Measurements from ENCODE around the gene RUNDC1.
A peak's percentile ranks its signal among the peaks of the same experiment; 100 is the strongest.
"Not testable (repeated sequence)": the region's sequence is repeated elsewhere in the genome, so short reads cannot be mapped to it uniquely, and the experiment has no call there.

Gene RUNDC1

DNA sequence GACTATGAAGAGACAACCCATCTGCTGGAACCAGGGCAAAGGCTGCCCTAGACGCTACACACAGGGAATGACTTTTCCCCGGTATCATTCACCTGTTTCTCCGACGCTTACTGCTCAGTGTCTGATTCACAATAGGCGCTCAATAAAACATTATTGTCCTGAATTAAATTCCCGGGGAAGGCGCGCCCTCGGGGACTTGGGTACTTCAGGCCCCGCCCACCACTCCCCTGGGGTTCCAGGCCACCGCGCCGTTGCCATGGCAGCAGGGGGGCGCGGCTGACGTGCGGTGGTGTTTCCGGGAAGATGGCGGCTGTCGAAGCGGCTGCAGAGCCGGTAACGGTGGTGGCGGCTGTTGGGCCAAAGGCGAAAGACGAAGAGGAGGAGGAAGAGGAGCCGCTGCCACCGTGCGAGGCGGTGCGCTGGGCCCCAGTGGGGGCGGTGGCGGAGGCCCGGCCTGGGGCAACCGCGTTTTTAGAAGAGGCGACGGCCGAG lies at the start of gene RUNDC1:
TSS of gene RUNDC1 (plus strand) at position 292 of the 492 bp plus-strand sequence. CDS start at position 304, 12 bp downstream.
- in situ Hi-C loops (cut with MboI; ENCODE audit: low pct_unique_long_range_greater_than_20kb, low sequenced_read_pairs), result no loop called here
- DNase-seq, result peak; percentile 90

DNA sequence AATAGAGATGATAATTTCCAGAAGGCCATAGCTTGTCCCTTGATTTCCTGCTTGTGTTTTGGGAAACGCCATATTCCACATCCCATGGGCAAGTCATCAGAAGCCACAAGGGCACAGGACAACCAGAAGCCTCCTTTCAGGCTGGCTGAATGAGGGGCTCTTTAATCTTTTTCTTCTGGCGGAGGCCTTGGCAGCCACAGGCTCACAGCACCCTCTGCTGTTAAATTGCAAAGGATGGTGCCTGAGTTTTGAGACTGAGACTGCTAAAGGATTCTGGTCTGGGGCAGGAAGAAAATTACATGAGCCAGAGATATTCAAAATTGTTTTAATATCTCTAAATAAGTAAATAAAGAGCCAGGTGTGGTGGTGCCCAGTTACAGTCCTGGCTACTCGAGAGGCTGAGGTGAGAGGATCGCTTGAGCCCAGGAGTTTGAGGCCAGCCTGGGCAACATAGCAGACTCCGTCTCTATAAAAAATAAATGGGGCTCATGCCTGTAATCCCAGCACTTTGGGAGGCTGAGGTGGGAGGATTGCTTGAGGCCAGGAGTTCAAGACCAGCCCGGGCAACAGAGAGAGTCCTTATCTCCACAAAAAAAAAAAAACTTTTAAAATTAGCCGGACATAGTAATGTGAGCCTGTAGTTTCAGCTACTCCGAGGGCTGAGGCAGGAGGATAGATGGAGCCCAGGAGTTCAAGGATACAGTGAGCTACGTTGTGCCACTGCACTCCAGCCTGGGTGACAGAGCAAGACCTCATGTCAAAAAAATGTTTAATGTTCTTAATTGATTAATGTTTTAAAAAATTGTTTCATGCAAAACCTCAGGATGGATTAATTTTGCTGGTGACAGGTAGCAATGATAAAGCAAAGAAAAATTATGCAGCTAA lies 42.4 kb upstream of the RUNDC1 start:
- DNase-seq, result peak; percentile 74
- in situ Hi-C loops (cut with MboI; ENCODE audit: low pct_unique_long_range_greater_than_20kb, low sequenced_read_pairs), result loop anchor here (25.0 kb wide), 2 partner anchors 101 to 351 kb away; partner anchors contain the start of genes AOC2, PSMC3IP and PSME3

DNA sequence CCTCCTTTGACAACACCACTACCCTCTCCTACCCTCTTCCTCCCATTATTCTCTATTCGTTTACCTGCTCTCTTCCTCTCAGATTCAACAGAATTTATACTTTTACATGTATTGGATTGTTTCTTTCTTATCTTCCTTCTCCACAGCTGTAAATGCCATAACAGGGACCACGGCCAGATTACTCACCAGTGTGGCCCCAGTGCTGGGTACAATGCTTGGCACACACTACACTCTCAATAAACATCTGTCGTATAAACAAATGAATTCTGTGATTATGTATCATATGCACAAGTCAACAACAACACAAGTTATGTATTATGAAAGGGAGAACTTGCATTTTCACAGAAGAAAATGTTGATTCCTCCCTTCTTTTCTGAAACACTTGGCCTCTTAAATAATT lies 36.2 kb upstream of the RUNDC1 start:
- in situ Hi-C loops (cut with MboI; ENCODE audit: low pct_unique_long_range_greater_than_20kb, low sequenced_read_pairs), result loop anchor here (25.0 kb wide), 2 partner anchors 107 to 357 kb away; partner anchors contain the start of genes AOC2, PSMC3IP and PSME3
- DNase-seq, result no peak

DNA sequence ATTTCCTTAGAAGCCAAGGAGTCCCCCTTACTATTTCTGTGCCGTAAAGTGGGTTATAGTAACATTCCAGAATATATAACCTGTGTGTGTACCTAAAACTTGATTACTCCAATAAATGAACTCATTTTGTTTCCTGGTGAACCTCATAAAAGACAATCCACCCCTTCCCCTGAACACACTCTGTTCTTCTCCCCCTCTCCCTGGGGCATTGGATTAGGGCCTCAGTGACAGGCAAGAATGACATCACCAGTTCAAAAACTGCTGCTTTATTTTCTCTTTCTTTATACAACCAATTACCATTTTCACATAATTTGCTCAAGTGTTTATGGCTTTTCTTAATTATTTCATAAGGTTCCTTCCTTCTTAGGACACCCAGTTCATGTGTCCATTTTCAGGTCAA lies 33.6 kb upstream of the RUNDC1 start:
- no peak for DNase-seq
- in situ Hi-C loops (cut with MboI; ENCODE audit: low pct_unique_long_range_greater_than_20kb, low sequenced_read_pairs), result loop anchor here (25.0 kb wide), 2 partner anchors 110 to 360 kb away; partner anchors contain the start of genes AOC2, PSMC3IP and PSME3

DNA sequence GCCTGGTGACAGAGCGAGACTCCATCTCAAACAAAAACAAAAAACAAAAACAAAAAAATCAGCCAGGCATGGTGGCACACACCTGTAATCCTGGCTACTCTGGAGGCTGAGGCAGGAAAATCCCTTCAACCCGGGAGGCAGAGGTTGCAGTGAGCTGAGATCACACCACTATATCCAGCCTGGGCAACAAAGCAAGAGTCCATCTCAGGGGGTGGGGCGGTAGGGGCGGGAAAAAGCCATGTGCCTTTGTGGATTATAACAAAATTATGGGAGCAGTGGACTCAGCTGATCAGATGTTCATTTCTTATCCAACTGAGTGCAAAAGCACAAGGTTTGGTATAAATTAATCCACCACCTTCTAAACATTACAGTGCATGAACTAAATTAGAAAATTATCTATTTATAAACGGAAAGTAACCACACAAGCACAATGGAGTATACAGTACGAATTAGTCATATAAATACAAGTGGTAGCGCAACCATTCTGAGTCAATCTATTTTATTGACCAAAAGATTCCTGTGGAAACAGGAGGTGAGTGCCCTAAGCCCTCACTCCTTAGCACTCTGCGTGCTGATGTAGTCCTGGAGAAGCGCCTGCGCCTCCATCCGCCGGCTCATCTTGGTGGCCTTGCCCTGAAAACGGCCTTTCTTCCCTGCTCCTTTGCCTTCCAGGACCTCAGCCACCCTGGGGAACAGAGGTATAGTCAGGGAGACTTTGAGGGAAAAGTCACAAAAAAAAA lies 30.2 kb upstream of the RUNDC1 start:
- in situ Hi-C loops (cut with MboI; ENCODE audit: low pct_unique_long_range_greater_than_20kb, low sequenced_read_pairs), result loop anchor here (10.0 kb wide), 1 partner anchor 65 kb away; no protein-coding TSS in a partner anchor
- no peak for DNase-seq

DNA sequence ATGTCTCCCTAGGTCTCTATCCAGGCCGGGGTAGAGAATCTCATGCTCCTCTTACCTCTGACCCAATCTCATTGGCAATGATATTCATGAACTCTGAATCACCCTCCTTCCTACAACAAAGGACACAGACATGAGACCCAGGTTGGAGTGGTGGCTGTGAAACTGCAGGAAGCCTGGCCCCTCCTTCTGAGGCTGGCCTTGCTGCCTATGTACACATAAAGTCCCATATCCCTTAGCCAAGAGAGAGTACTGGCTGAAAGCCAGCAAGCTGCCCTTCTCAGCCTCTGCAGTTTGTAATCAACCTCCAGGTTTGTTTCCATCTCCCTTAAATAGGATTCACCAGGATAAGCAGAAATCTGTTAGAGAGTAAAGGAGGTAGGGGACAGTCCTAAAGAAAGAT lies 26.7 kb upstream of the RUNDC1 start:
- no peak for DNase-seq
- in situ Hi-C loops (cut with MboI; ENCODE audit: low pct_unique_long_range_greater_than_20kb, low sequenced_read_pairs), result loop anchor here (10.0 kb wide), 1 partner anchor 61 kb away; no protein-coding TSS in a partner anchor

DNA sequence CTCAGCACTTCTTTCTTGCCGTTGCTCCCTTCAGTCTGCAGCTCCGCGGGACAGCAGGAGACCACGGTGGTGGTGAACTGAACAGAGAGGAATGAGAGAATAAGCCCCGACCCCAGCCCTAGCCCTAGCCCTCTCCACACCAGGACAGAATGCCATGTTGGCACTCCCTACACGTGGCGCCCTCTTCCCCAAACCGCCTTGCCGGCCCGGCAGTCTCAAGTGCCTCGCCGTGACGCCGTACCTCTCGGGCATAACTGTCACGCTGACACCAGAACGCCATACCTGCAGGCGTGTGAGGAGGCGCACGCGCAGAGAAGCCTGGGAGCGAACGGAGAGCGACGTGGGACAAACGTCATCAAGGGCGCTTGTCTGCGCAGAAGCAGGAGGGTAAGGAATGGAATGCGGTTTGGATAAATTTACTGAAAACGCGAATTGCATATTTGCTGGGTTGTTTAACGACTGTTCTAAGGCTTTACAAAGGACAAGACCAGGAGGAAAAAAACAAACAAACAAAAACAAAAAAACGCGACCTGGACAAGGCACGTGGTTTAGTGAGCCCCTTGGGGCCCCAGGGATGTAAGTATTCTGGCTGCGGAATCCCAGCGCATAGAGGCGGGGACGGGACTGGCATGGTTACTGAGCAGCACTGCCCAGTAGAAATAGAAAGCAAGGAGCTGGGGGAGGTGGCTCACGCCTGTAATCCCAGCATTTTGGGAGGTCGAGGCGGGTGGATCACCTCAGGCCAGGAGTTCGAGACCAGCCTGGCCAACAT lies 16.0 kb upstream of the RUNDC1 start, which contains the start of gene AARSD1:
TSS of gene AARSD1 (minus strand) at position 294 of the 772 bp plus-strand sequence. CDS start at position 280, 14 bp downstream.
- DNase-seq, result peak; percentile 94
- in situ Hi-C loops (cut with MboI; ENCODE audit: low pct_unique_long_range_greater_than_20kb, low sequenced_read_pairs), result no loop called here

DNA sequence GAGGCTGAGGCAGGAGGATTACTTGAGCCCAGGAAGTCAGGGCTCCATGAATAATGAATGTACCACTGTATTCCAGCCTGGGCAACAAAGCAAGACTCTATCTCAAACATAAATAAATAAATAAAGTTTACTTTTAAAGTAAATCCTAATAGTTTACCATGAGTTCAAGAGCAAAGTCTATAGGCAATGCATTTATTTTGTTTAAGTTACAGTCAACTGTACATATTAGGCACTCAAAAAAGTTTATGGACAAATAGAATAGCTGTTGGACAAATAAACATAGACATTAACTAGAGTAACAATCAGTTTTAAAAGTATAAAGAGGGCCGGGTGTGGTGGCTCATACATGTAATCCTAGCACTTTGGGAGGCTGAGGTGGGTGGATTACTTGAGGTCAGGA lies 12.4 kb upstream of the RUNDC1 start:
- in situ Hi-C loops (cut with MboI; ENCODE audit: low pct_unique_long_range_greater_than_20kb, low sequenced_read_pairs), result no loop called here
- no peak for DNase-seq

DNA sequence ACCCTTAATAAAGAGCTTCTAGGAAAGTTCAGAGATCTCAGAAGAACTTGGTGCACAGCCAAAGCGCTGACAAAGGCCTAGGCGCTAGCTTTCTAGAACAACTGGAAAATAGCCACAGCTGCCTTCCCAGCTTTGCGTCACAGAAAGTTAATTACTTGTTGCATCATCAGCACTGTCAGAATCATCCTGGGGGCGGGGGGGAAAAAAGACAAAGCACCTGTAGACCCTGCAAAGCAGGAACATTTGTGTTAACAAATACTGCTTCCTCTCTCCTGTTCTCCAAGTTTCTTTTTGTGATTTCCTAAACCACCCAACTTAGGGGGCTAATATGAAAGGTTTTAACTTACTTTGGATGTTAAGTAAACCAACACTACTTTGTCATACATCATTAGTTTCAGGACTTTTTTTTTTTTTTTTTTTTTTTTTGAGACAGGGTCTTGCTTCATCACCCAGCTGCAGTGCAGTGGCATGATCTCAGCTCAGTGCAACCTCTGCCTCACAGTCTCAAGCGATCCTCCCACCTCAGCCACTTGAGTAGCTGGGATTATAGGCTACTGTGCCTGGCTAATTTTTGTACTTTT lies 11.3 kb upstream of the RUNDC1 start:
- in situ Hi-C loops (cut with MboI; ENCODE audit: low pct_unique_long_range_greater_than_20kb, low sequenced_read_pairs), result no loop called here
- peak; percentile 38 for DNase-seq

DNA sequence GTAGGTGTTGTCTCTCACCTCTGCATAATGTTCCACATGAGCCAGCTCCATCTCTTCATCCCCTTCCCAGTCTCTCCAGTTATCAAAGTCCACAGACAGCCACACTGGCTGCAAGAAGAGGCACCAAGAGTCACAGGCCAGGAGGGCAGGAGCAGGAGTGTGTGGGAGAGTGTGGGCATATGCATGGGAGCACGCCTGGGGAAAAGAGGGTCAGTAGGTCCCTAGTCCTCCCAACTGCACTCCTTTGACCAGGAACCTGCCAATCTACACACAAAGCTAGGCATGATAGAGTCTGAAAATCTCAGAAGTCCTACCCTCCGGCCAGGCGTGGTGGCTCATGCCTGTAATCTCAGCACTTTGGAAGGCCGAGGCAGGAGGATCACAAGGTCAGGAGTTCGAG lies 8.8 kb upstream of the RUNDC1 start:
- no peak for DNase-seq
- in situ Hi-C loops (cut with MboI; ENCODE audit: low pct_unique_long_range_greater_than_20kb, low sequenced_read_pairs), result no loop called here

DNA sequence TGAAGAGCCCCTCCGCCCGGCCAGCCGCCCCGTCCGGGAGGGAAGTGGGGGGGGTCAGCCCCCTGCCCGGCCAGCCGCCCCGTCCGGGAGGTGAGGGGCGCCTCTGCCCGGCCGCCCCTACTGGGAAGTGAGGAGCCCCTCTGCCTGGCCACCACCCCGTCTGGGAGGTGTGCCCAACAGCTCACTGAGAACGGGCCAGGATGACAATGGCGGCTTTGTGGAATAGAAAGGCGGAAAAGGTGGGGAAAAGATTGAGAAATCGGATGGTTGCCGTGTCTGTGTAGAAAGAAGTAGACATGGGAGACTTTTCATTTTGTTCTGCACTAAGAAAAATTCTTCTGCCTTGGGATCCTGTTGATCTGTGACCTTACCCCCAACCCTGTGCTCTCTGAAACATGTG lies 7.0 kb upstream of the RUNDC1 start:
- DNase-seq; in situ Hi-C loops (cut with MboI; ENCODE audit: low pct_unique_long_range_greater_than_20kb, low sequenced_read_pairs): not testable (repeated sequence)

DNA sequence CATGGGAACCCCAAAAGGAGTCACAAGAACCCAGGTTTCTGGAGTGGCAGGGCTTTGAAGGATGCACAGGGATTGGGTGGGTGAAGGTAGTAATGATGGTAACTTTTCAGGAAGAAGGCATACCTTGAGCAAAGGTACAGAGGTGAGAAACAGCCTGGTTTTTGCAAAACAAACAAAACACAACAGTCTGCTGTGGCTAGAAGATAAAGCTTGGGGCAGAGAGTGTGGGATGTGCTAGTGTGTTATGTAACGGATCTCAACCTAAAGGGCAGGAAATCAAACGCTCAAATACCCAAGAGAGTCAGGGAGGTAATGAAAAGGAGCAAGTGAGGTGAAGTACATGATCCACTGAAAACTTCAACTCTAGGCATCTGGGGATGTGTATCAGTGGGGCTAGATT lies 5.1 kb upstream of the RUNDC1 start:
- in situ Hi-C loops (cut with MboI; ENCODE audit: low pct_unique_long_range_greater_than_20kb, low sequenced_read_pairs), result no loop called here
- no peak for DNase-seq

DNA sequence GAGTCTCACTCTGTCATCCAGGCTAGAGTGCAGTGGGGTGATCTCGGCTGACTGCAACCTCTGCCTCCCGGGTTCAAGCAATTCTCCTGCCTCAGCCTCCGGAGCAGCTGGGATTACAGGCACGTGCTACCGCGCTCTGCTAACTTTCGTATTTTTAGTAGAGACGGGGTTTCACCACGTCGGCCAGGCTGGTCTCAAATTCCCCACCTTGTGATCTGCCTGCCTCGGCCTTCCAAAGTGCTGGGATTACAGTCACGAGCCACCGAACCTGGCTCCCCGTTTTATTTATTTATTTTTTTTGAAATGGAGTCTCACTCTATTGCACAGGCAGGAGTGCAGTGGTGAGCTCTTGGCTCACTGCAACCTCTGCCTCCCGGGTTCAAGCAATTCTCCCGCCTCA lies 4.7 kb upstream of the RUNDC1 start:
- DNase-seq; in situ Hi-C loops (cut with MboI; ENCODE audit: low pct_unique_long_range_greater_than_20kb, low sequenced_read_pairs): not testable (repeated sequence)

DNA sequence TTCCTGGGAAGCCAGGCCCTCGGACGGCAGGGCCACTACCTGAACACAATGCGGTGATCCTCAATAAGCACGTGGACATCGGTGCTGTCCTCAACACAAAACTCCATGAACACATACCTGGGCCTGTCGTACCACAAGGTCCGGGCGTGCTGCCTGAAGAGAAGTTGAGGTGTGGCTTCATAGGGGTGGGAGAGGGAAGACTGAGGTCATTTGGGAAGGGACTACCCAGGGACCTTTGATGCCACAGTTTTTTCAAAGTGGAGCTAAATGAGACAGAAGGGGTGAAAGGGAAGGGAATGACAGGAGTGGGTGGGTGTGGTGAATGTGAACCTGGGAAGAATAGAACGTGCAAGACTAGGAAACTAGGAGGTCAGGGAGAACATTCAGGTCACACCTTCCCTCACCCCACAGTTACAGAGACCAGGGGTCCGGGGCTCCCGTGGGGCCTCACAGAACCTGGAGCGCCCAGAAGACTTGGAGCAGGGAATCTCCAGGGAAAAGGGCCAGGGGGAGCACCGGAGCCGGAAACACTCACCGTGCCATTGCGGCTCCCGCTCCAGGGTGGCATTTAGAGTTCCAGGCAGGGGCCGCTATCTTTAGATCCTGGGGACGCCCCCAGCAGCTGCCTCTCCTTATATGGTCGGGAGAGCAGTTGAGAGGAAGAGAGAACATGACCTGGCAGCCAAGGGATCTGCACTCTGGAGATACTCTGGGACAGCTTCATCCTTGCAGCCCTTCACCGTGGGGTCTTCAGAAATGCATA lies 673 bp upstream of the RUNDC1 start, which contains the start of gene PTGES3L:
TSS of gene PTGES3L (minus strand) at position 570 of the 763 bp plus-strand sequence. CDS start at position 543, 27 bp downstream.
- no peak for DNase-seq
- in situ Hi-C loops (cut with MboI; ENCODE audit: low pct_unique_long_range_greater_than_20kb, low sequenced_read_pairs), result no loop called here

DNA sequence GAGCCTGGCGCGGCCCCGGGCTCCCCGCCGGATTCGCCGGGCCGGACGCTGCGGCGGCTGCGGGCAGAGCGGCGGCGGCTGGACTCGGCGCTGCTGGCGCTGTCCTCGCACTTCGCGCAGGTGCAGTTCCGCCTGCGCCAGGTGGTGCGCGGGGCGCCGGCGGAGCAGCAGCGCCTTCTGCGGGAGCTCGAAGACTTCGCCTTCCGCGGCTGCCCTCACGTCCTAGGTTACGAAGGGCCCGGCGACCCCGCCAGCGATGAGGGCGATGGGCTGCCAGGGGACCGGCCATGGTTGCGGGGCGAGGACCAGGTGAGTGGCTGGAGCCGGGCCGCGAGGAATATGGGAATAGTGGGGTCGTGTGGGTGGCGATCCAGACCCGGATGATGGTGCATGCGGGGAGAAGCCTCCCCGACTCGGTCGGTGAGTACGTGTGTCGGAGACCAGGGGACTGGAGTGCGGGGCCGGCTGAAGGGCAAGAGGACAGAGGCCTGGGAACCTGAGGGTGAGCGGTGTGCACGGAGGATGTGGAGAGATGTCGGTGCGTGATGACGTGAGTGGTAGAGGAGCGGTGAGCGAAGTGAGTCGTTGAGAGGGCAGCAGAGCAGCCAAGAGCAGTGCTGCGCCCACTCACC lies 517 bp downstream of the RUNDC1 start:
- in situ Hi-C loops (cut with MboI; ENCODE audit: low pct_unique_long_range_greater_than_20kb, low sequenced_read_pairs), result no loop called here
- peak; percentile 33 for DNase-seq

DNA sequence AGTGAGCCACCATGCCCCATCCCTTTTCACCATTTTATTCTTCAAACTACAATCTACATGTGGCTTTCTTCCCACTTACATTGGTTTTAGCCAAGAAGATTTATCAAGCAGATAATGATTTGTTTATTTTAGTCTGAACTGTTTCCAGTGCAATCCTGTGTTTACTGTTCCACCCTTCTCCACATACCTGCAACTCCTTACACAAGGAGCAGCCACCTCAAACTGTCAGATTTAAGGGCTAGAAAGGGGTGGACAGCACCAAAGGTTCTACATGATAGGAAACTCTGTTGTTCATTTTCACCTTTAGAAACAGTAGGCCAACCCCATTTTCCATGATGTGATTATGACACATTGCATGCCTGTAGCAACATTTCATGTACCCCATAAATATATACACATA lies 1.9 kb downstream of the RUNDC1 start:
- in situ Hi-C loops (cut with MboI; ENCODE audit: low pct_unique_long_range_greater_than_20kb, low sequenced_read_pairs), result no loop called here
- no peak for DNase-seq

DNA sequence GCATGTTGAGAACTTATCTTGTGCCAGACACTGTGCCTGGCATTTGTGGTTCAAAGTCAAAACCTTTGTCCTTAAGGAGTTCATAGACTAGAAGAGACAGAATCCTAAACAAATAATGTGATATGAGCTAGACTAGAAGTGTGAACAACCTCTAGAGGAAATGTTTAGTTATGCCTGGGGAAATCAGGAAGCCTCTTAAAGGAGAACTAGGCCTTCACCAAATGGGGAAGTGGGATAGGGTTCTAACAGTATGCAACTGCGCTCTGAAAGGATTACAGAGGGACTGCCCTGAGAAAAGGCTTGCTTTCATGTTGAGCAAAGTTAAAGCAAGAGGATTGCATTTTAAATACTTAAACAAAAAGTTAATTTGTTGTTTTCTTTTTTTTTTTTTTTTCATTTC lies 4.9 kb downstream of the RUNDC1 start:
- peak; percentile 84 for DNase-seq
- in situ Hi-C loops (cut with MboI; ENCODE audit: low pct_unique_long_range_greater_than_20kb, low sequenced_read_pairs), result no loop called here

Data from KBM-7 (cell line).